ENCODE data around the gene KCNA5.

DNA sequence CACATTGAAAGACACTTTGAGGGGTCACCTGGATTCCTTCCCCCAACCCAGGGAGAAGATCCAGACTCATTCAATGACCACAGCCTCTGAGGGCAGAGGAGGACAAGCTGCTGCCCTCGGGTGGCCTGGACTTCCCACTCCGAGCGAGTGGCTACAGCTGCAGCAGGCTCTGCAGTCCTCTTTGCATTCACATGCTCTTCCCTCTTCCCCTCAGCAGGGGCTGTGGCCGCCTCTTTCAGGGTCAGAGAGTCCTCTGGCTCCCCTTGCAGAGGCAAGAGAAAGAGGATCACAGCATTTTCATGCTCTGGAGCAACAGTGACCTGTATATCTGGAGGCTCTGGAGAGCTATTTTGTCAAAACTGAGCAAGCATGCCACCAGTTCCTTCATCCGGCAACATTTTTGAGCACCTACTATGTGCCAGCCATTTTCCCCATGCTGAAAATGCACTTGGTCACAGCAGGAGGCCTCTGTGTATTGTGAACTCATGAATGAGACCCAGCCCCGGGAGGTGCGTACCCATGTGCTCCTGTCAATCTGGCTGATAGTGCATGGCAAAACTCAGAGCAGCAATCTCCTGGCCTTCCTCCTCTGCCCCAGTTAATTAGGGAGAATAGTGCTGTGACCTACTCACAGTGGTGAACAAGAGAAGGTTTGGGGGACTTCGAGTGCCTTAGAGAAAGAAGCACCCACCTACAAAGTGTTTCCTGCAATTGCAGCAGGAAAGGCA lies 42.9 kb upstream of the KCNA5 start:
- TF ChIP-seq CTCF (IDR thresholded peaks at IDR 0.05) (no peak), POLR2A (IDR thresholded peaks at IDR 0.05) (no peak)

Measured in Peyer's patch (tissue), 4 donors.